OCI-LY7 (cell line): ENCODE measurements around the gene TRIP12.

Experiments
- EZH2phosphoT487 ChIP-seq: fragments of 200-600 bp; sonication (generic); IDR thresholded peaks from 2 replicates; pipeline ENCODE4 v1.6.1; 2018; ENCODE audit warnings: low read depth, borderline replicate concordance, mild to moderate bottlenecking, mixed run types, antibody characterized with exemption, low read length, moderate library complexity, mixed read lengths
- TF ChIP-seq, protein P1 (sequence below): fragments of 200-600 bp; sonication (generic); conservative IDR thresholded peaks from 2 replicates; pipeline ENCODE4 v1.5.1; 2014; ENCODE audit warnings: mild to moderate bottlenecking, antibody characterized with exemption, low read length, moderate library complexity, mixed read lengths

DNA sequence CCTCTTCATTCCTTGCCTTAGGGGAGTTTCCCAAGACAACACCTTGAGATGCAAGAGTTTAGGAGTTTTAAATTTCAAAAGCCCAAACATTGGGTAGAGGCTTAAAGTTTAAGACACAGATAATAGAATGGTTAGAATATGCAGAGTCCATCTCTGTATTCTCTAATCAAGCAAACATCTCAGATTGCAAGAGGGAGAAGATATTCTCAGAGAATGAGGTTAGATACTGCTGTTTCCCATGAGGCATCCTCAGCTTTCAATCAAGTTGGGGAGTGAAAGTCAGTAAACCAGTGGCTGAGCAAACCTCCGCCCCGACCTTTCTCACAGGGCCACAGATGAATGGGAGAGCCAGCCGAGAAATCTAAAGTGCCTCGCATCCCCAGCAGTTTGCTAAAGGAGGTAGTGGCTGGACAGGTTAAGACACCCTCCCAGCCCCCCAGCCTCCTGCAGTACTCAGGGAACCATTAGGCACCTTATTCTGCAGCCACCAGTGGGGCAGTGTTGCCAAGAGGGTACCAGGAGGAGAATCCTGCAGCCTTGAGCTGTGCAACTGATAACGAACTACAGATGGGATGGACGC is 30.5 kb upstream of the TRIP12 start:
- TF ChIP-seq, protein P1, sequence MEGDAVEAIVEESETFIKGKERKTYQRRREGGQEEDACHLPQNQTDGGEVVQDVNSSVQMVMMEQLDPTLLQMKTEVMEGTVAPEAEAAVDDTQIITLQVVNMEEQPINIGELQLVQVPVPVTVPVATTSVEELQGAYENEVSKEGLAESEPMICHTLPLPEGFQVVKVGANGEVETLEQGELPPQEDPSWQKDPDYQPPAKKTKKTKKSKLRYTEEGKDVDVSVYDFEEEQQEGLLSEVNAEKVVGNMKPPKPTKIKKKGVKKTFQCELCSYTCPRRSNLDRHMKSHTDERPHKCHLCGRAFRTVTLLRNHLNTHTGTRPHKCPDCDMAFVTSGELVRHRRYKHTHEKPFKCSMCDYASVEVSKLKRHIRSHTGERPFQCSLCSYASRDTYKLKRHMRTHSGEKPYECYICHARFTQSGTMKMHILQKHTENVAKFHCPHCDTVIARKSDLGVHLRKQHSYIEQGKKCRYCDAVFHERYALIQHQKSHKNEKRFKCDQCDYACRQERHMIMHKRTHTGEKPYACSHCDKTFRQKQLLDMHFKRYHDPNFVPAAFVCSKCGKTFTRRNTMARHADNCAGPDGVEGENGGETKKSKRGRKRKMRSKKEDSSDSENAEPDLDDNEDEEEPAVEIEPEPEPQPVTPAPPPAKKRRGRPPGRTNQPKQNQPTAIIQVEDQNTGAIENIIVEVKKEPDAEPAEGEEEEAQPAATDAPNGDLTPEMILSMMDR: no peak
- TF ChIP-seq EZH2phosphoT487: no peak
